PC-9 (cell line): ENCODE measurements around the gene NBEA. TPM values are rescaled to one million over a fixed set of nuclear protein-coding genes. Genes with fewer than 3 reads are reported as not detected.

Experiments
- BruUV-seq: library from RNA; stranded (reverse); fragments of 400-500 nt; replicated peaks from 2 replicates; lab custom pipeline; 2021; lab: Mats Ljungman, UMichigan
- CTCF ChIA-PET: fragments of 300-600 bp; sonication (Branson Sonifier 250); formaldehyde crosslinking; loops from one replicate; lab custom pipeline; 2022; ENCODE audit warnings: antibody characterized with exemption; lab: Charles Lee
- POLR2A ChIA-PET: fragments of 300-600 bp; sonication (Branson Sonifier 250); formaldehyde crosslinking; loops from one replicate; lab custom pipeline; 2022; ENCODE audit warnings: antibody characterized with exemption; ENCODE audit not compliant: unreplicated experiment; lab: Charles Lee
- DNase-seq, 2 experiments: peaks; one replicate each; pipeline versions ENCODE4 v3.0.0 to v3.0.0-alpha.2; 2015 to 2022; ENCODE audit warnings: mixed read lengths in 1 of 2
- H2AFZ ChIP-seq: fragments of 200-600 bp; sonication (generic); 2 replicates; pipeline ENCODE4 v1.8.1; 2017; ENCODE audit warnings: antibody characterized with exemption
- H3F3A ChIP-seq: fragments of 200-600 bp; sonication (generic); 2 replicates; pipeline ENCODE4 v1.8.1; 2017; ENCODE audit warnings: antibody characterized with exemption, mild to moderate bottlenecking, low read depth; ENCODE audit not compliant: insufficient read depth
- H3K27ac ChIP-seq: fragments of 200-600 bp; sonication (generic); 2 replicates; pipeline ENCODE4 v1.6.1; 2016; ENCODE audit warnings: mixed run types
- H3K27me3 ChIP-seq: fragments of 200-600 bp; sonication (generic); 2 replicates; pipeline ENCODE4 v1.6.1; 2016; ENCODE audit warnings: low read depth, mixed run types; ENCODE audit not compliant: insufficient read depth
- H3K36me3 ChIP-seq: fragments of 200-600 bp; sonication (generic); 2 replicates; pipeline ENCODE4 v1.6.1; 2016; ENCODE audit warnings: low read depth, mixed run types
- H3K4me1 ChIP-seq: fragments of 200-600 bp; sonication (generic); replicated peaks from 2 replicates; pipeline ENCODE4 v1.6.1; 2016; ENCODE audit warnings: mixed run types; ENCODE audit not compliant: insufficient read depth
- H3K4me2 ChIP-seq: fragments of 200-600 bp; sonication (generic); 2 replicates; pipeline ENCODE4 v1.6.1; 2017; ENCODE audit warnings: mixed run types
- H3K4me3 ChIP-seq: fragments of 200-600 bp; sonication (generic); 2 replicates; pipeline ENCODE4 v1.6.1; 2016; ENCODE audit warnings: mixed run types
- H3K79me2 ChIP-seq: fragments of 200-600 bp; sonication (generic); 2 replicates; pipeline ENCODE4 v1.6.1; 2017; ENCODE audit warnings: low read depth, mixed run types
- H3K9me2 ChIP-seq: fragments of 200-600 bp; sonication (generic); 2 replicates; pipeline ENCODE4 v1.8.1; 2017; ENCODE audit warnings: mild to moderate bottlenecking; ENCODE audit not compliant: insufficient read depth
- H3K9me3 ChIP-seq: fragments of 200-600 bp; sonication (generic); 2 replicates; pipeline ENCODE4 v1.8.1; 2016; ENCODE audit warnings: low read depth; ENCODE audit not compliant: insufficient read depth
- H4K20me1 ChIP-seq: fragments of 200-600 bp; sonication (generic); 2 replicates; pipeline ENCODE4 v1.8.1; 2017; ENCODE audit not compliant: insufficient read depth
- CTCF ChIP-seq: fragments of 200-600 bp; sonication (generic); conservative IDR thresholded peaks from 2 replicates; pipeline ENCODE4 v1.6.1; 2017; ENCODE audit warnings: mixed run types, antibody characterized with exemption, mild to moderate bottlenecking, moderate library complexity
- EZH2 ChIP-seq: fragments of 200-600 bp; sonication (generic); IDR thresholded peaks from 2 replicates; pipeline ENCODE4 v1.8.0; 2017; ENCODE audit warnings: antibody characterized with exemption, low read depth
- intact Hi-C: fragments of 100-400 bp; cut with micrococcal nuclease; formaldehyde crosslinking; loops from one replicate; pipeline ENCODE4 v1.10.0; 2022; ENCODE audit not compliant: unreplicated experiment
- total RNA-seq: library from RNA; stranded (reverse); gene quantifications from 2 replicates; pipeline ENCODE4 v1.2.3, GENCODE V29; 2021

NBEA gene
- total RNA-seq, 1 experiment from 2014 or later, result 4.0 TPM

GRCh38 chr13:35489050-35489449 lies 547.0 kb downstream of the NBEA start:
- DNase-seq, result no peak
- Histone ChIP-seq H4K20me1 (no peaks in the 10 kb centered on the region), H3K4me2 (no peak overlapping the region), H2AFZ (no peak overlapping the region), H3K36me3 (no peaks in the 10 kb centered on the region), H3K4me3 (no peak overlapping the region), H3K27me3 (no peaks in the 10 kb centered on the region), H3F3A (no peaks in the 10 kb centered on the region), H3K9me2 (0 out of 2 replicates have a peak, but pooled peaks cover 6% of the 10 kb centered on the region), H3K9me3 (no peaks in the 10 kb centered on the region), H3K4me1 (no peaks in the 10 kb centered on the region), H3K79me2 (no peaks in the 10 kb centered on the region), H3K27ac (no peak overlapping the region)
- no TSS peak for BruUV-seq
- TF ChIP-seq EZH2 (no peak), CTCF (no peak)
- intact Hi-C loops, result no loop called here
- CTCF ChIA-PET, result no interaction called here
- POLR2A ChIA-PET, result no interaction called here

GRCh38 chr13:35496006-35496405 lies 553.9 kb downstream of the NBEA start:
- H3K27me3 ChIP-seq, result no peaks in the 10 kb centered on the region
- H3K4me2 ChIP-seq, result no peak overlapping the region
- H3F3A ChIP-seq, result no peaks in the 10 kb centered on the region
- H3K4me1 ChIP-seq, result no peaks in the 10 kb centered on the region
- no peak for TF ChIP-seq CTCF
- no peak for TF ChIP-seq EZH2
- no peaks in the 10 kb centered on the region for H3K9me2 ChIP-seq
- no peaks in the 10 kb centered on the region for H4K20me1 ChIP-seq
- H3K36me3 ChIP-seq, result no peaks in the 10 kb centered on the region
- H3K9me3 ChIP-seq, result no peaks in the 10 kb centered on the region
- H3K4me3 ChIP-seq, result no peak overlapping the region
- H3K27ac ChIP-seq, result no peak overlapping the region
- ChIA-PET CTCF (no interaction called here), POLR2A (no interaction called here)
- BruUV-seq, result no TSS peak
- no peaks in the 10 kb centered on the region for H3K79me2 ChIP-seq
- H2AFZ ChIP-seq, result no peak overlapping the region
- intact Hi-C loops, result no loop called here
- DNase-seq, result no peak

DNA sequence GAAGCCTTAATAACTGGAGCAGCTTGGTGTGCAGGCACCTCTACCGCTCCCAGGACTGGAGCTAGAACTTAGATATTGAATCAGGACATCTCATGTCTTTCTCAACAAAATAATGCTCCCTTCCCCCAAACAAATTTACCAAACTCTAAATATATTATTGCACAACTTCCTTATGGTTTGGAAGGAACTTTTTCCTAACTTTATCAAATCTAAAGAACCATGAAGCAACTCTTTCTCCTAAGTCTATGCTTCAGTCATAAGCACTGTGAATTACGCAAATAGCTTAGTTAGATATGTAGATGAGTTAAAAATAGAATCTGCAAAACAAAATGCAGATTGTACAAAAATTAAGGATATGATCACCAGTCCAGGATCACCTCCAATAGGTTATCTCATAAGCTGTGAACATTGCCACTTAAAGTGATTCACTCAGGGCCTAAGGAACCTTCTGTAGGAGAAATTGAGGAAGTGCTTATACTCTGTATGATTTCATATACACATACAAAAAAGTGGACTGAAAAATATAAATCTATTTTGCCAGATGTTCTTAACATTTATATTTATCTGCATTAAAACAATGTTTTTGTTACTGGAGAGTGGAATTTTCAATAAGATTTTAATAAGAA lies 554.8 kb downstream of the NBEA start:
- Histone ChIP-seq H3K4me3 (no peak overlapping the region), H3K27ac (no peak overlapping the region), H4K20me1 (no peaks in the 10 kb centered on the region), H3K4me1 (no peaks in the 10 kb centered on the region), H3K36me3 (no peaks in the 10 kb centered on the region), H3K4me2 (no peak overlapping the region), H3F3A (no peaks in the 10 kb centered on the region), H3K79me2 (no peaks in the 10 kb centered on the region), H3K9me2 (no peaks in the 10 kb centered on the region), H3K27me3 (no peaks in the 10 kb centered on the region), H2AFZ (no peak overlapping the region), H3K9me3 (no peaks in the 10 kb centered on the region)
- DNase-seq, result no peak
- intact Hi-C loops, result no loop called here
- ChIA-PET CTCF (no interaction called here), POLR2A (no interaction called here)
- BruUV-seq, result no TSS peak
- no peak for TF ChIP-seq CTCF
- no peak for TF ChIP-seq EZH2
